Brain microvascular endothelial cell (primary cell): ENCODE measurements around the gene CHST3.

Experiments
- DNase-seq: peaks from one replicate; pipeline ENCODE4 v3.0.0-alpha.2; 2020
- H3K27ac ChIP-seq: fragments of 250-450 bp; sonication (Bioruptor Pico); 2 replicates; pipeline ENCODE4 v1.5.1; 2020; ENCODE audit warnings: mild to moderate bottlenecking, moderate library complexity
- H3K27me3 ChIP-seq: fragments of 250-450 bp; sonication (Bioruptor Pico); replicated peaks from 2 replicates; pipeline ENCODE4 v1.5.1; 2020; ENCODE audit warnings: mild to moderate bottlenecking
- H3K36me3 ChIP-seq: fragments of 250-450 bp; sonication (Bioruptor Pico); replicated peaks from 2 replicates; pipeline ENCODE4 v1.5.1; 2020; ENCODE audit warnings: mild to moderate bottlenecking
- H3K4me3 ChIP-seq: 2 replicates; pipeline ENCODE4 v1.5.1; 2011; ENCODE audit warnings: low read depth, mild to moderate bottlenecking, control low read depth, low read length, moderate library complexity
- in situ Hi-C: cut with HindIII; loops from 2 replicates; pipeline ENCODE4 v1.10.0; 2017; ENCODE audit warnings: low sequenced_read_pairs, low pct_ligation_motif_present
- TF ChIP-seq, protein P1 (sequence below): IDR thresholded peaks from 2 replicates; pipeline ENCODE4 v1.5.1; 2011; ENCODE audit warnings: low read depth, mild to moderate bottlenecking, moderate library complexity, low read length, control low read depth, inconsistent platforms; ENCODE audit errors: missing control alignments

Gene CHST3

DNA sequence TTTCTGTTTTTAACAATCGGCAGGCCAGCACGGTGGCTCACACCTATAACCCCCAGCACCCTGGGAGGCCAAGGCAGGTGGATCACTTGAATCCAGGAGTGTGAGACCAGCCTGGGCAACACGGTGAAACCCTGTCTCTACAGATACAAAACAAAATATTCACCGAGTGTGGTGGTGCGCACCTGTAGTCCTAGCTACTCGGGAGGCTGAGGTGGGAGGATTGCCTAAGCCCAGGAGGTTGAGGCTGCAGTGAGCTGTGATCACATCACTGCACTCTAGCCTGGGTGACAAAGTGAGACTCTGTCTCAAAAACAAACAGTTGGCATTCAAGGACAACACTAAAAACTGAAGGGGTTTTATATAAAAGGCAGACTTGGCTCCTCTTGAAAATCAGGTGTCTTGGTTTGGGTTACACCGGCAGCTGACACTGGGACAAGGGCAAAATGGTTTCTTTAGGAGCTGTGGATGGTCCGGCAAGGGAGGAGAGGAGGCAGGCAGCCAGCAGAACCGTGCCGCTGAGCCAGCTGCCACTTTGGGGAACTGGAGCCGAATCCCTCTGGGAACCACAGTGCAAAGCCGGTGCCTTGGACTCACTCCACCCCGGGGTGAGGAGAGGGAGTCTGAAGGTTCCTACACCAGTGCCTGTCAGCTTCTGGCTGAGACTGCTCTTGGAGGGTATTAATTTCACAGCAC, 52.6 kb downstream of the CHST3 start:
- in situ Hi-C loops, result no loop called here
- Histone ChIP-seq H3K27me3 (no peaks in the 10 kb centered on the region), H3K36me3 (no peaks in the 10 kb centered on the region), H3K27ac (no peak overlapping the region), H3K4me3 (no peak overlapping the region)
- DNase-seq, result no peak
- TF ChIP-seq, protein P1, sequence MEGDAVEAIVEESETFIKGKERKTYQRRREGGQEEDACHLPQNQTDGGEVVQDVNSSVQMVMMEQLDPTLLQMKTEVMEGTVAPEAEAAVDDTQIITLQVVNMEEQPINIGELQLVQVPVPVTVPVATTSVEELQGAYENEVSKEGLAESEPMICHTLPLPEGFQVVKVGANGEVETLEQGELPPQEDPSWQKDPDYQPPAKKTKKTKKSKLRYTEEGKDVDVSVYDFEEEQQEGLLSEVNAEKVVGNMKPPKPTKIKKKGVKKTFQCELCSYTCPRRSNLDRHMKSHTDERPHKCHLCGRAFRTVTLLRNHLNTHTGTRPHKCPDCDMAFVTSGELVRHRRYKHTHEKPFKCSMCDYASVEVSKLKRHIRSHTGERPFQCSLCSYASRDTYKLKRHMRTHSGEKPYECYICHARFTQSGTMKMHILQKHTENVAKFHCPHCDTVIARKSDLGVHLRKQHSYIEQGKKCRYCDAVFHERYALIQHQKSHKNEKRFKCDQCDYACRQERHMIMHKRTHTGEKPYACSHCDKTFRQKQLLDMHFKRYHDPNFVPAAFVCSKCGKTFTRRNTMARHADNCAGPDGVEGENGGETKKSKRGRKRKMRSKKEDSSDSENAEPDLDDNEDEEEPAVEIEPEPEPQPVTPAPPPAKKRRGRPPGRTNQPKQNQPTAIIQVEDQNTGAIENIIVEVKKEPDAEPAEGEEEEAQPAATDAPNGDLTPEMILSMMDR, result no peak

DNA sequence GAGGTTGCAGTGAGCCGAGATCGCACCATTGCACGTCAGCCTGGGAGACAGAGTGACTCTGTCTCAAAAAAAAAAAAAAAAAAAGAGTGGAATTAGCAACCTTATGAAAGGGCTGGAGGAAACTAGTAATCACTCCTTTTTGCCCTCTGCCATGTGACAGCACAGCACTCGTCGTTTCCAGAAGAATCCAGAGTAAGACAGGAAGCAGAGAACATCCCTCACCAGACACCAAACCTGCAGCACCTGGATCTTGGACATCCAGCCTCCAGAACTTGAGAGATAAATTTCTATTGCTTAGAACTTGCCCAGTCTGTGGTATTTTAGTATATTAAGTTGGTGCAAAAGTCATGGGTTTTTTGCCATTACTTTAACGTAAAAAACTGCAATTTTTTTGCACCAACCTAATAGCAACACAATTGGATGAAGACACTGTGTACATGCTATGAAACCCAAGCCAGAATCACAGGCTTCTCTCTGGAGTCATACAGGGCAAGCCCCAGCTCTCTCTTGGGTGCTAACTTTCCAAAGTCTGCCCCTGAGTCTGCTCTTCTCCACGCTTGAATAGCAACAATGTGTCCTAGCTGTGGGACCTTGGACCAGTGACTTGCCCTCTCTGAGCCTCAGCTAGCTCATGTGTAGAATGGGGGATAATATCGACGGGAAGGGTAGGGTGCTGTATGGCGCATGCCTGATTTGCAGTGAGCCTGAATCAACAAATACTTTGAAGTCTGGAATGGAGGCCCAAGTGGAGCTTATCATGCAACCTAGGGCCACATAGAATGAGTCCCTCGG, 55.1 kb downstream of the CHST3 start:
- no peak for DNase-seq
- TF ChIP-seq, protein P1, result no peak
- Histone ChIP-seq H3K27ac (no peak overlapping the region), H3K27me3 (no peaks in the 10 kb centered on the region), H3K36me3 (no peaks in the 10 kb centered on the region), H3K4me3 (no peak overlapping the region)
- in situ Hi-C loops, result no loop called here

DNA sequence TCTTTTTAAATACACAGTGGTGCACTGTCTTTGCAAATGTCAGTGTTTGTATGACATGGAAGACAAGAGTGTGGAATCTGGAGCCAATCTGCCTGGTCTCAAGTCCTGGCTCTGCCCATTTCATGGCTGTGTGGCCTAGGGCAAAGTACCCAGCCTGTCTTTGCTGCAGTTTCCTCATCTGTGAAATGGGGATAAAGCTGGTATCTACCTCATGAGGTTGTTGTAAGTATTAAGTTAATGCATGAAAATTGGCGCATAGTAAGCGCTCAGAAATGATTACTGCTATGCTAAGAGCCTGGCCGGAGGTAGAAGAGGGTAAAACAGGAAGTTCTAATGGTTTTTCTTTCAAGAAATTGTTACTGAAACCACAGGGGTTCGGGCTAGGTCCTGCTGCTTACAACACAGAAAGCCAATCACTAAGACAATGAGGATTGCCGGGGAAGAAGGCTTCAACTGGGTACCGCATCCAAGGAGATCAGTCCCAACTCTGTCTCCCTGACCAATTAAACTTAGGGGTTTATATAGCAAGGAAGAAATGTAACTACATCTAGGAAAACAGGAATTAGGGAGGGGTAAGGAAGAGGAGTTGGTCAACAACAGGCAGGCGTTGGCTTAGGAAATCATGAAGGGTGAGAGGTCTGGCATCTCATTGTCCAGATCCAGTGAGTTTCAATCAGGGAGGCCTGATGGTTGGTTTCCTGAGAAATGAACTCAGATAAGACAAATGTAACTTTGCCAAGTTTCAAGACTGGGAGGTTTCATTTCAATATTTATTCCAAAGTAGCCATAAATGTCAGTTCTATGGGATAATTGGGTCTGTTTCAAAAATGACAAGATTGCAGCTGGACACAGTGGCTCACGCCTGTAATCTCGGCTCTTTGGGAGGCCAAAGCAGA, 57.0 kb downstream of the CHST3 start:
- Histone ChIP-seq H3K27me3 (no peaks in the 10 kb centered on the region), H3K36me3 (no peaks in the 10 kb centered on the region), H3K4me3 (no peak overlapping the region), H3K27ac (no peak overlapping the region)
- DNase-seq, result no peak
- in situ Hi-C loops, result no loop called here
- TF ChIP-seq, protein P1, result no peak

DNA sequence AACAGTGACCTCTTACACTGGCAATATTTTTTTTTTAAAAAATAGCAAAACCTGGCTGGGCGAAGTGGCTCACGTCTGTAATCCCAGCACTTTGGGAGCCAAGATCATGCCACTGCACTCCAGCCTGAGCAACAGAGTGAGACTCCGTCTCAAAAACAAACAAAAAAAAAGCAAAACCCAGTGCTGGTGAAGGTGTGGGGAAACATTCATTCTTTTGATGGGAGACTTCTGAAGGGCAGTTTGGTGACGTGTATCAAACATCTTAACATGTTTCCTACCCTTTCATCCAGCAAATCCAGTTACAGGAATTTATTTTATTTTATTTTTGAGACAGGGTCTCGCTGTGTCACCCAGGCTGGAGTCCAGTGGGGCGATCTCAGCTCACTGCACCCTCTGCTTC, 58.0 kb downstream of the CHST3 start:
- H3K27me3 ChIP-seq, result no peaks in the 10 kb centered on the region
- H3K27ac ChIP-seq, result no peak overlapping the region
- H3K4me3 ChIP-seq, result no peak overlapping the region
- in situ Hi-C loops, result no loop called here
- no peak for DNase-seq
- H3K36me3 ChIP-seq, result no peaks in the 10 kb centered on the region
- TF ChIP-seq, protein P1, result no peak

DNA sequence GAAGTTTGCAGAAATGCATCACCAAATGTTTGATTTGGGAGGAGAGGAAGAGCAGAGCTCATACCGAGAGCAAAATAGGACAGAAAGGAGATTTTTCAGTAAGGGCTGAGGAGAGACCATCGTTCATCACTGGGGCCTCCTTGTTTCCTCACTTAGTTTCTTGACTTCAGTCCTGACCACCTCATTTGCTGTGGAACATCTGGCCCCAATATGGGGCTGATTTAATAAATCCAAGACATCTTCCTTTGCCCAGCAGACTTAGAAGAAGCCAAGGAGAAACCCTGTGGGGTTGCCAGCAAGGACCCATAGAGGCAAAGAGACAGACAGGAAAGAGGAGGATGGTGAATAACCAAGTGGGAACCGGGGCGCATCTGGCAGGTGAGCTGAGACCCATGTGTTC, 60.4 kb downstream of the CHST3 start:
- DNase-seq, result no peak
- in situ Hi-C loops, result no loop called here
- no peaks in the 10 kb centered on the region for H3K27me3 ChIP-seq
- H3K36me3 ChIP-seq, result no peaks in the 10 kb centered on the region
- H3K4me3 ChIP-seq, result no peak overlapping the region
- H3K27ac ChIP-seq, result no peak overlapping the region
- TF ChIP-seq, protein P1, result no peak
